HUES6 (cell line): Measurements from ENCODE around the gene PPM1A.

ENCODE experiments used
- H3K27ac ChIP-seq: 2 replicates; pipeline ENCODE4 v1.7.0; 2013; ENCODE audit warnings: low read depth, mild to moderate bottlenecking, low read length, inconsistent platforms
- H3K27me3 ChIP-seq: 2 replicates; pipeline ENCODE4 v1.6.1; 2013; ENCODE audit warnings: low read length; ENCODE audit not compliant: control insufficient read depth, insufficient read depth
- H3K36me3 ChIP-seq: 2 replicates; pipeline ENCODE4 v1.6.1; 2013; ENCODE audit warnings: low read length; ENCODE audit not compliant: control insufficient read depth, insufficient read depth
- H3K4me1 ChIP-seq: 2 replicates; pipeline ENCODE4 v1.6.1; 2013; ENCODE audit warnings: low read length; ENCODE audit not compliant: control insufficient read depth, insufficient read depth
- H3K4me3 ChIP-seq: 2 replicates; pipeline ENCODE4 v1.5.1; 2013; ENCODE audit warnings: low read depth, low read length
- H3K9ac ChIP-seq: one replicate; pipeline ENCODE4 v1.6.1; 2013; ENCODE audit warnings: mild to moderate bottlenecking, low read length
- H3K9me3 ChIP-seq: 2 replicates; pipeline ENCODE4 v1.6.1; 2013; ENCODE audit warnings: low read depth, low read length; ENCODE audit not compliant: control insufficient read depth, insufficient read depth

PPM1A gene

DNA sequence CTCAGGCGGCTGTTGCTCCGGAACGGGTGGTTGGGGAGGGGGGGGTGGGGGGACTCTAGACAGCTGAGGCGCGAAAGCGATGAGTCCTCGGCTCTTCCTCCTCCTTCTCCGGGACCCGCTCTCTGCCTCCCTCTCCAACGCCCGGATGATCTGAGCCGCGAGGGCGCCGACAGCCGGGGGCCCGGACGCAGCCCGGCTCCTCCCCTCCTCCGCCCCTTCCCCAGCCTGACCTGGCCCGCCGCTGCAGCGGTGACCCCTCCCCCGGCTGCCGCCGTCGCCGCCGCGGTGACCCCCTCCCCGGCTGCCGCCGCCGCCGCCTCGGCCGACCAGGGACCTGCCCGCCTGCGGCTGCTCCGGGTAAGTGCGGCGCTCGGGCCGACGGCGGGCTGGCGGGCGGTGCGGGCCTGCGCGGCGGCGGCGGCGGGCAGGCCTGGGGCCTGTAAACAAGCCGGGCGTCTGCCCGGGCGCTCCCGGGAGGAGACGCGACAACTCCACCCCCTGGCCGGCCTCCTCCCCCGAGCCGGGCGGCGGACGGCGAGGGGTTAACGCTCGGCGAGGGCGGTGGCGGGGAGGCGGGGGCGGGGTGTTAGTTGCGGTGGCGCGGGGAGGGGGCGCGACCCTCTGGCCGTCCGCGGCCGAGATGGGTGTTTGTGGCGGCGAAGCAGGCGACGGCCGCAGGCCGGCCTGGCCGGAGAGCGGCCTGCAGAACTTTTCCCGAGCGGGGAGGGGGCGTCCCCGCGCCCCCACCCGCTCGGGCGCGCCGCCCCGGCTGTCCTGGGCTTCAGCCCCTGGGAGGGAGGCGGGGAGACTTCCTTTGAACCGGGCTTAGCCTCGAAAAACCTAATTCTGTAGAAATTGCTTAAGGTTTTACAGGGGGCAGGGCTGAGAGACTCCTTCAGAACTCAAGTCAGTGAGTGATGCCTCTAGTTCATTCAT, 568 bp downstream of the PPM1A start:
- Histone ChIP-seq H3K4me1 (peaks cover 39% of the 10 kb centered on the region), H3K36me3 (no peaks in the 10 kb centered on the region), H3K27ac (peak overlapping the region; percentile 81; the same call in 1 of the 2 replicates), H3K4me3 (peak overlapping the region; percentile 90), H3K9ac (peak overlapping the region; percentile 86), H3K9me3 (no peaks in the 10 kb centered on the region), H3K27me3 (no peaks in the 10 kb centered on the region)

DNA sequence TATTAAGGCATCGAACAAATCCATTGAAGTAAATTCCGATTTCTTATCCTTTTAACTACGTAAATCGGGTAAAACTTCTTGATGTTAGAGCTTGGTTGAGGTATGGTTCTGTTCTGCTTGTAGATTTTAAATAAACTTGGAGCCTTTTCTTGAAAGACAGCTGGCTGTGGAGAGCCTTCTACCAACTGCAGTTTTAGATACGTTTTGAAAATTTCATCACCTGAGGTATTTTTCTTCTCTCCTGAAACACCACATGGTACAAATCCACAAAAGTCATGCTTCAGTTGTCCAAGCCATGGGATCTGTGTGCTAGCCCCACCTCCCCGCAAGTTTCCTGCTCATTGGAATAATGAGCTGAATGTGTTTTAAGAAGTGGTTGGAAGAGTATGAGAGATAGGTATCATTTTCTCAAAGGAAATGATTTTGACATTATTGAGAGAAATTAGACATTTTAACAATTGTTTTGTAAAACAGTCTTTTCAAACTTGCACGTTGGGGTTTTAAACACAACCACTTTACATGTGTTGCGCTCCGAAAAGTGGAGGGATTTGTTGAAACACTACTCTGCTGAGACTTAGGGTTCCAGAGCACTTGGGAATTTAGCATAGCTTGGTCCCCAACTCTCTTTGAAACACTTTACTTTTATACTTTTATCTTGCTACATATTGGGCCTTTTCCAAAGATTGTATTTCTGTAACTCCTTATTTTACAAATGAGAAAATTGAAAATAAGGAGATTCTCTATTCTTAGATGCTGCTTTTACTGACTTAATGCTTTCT, 1.4 kb downstream of the PPM1A start:
- Histone ChIP-seq H3K27me3 (no peaks in the 10 kb centered on the region), H3K9ac (peak overlapping the region; percentile 86), H3K36me3 (no peaks in the 10 kb centered on the region), H3K4me3 (peak overlapping the region; percentile 90), H3K4me1 (peaks cover 34% of the 10 kb centered on the region), H3K9me3 (no peaks in the 10 kb centered on the region), H3K27ac (peak overlapping the region; percentile 81; the same call in 1 of the 2 replicates)

DNA sequence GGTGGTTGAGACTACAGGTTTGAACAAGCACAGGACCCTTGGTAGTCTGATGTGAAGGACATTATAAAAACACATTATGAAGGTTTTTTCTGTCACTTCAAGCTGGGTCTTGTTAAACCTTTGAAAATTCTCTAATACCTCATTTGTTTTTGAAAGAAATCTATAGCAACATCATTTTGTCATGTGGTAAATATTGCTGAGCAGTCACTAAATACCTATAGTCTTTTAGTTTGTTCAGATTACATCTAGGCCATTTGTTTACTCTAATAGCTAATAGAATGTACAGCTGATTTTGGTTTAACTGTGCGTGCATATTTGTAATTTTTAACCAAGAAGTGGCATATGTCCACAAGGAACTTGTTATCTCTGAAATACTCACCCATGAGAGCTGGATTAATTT, 2.9 kb downstream of the PPM1A start:
- peak overlapping the region; percentile 19; the same call in 1 of the 2 replicates for H3K4me3 ChIP-seq
- no peak overlapping the region for H3K27ac ChIP-seq
- H3K9me3 ChIP-seq = no peaks in the 10 kb centered on the region
- no peaks in the 10 kb centered on the region for H3K27me3 ChIP-seq
- no peaks in the 10 kb centered on the region for H3K36me3 ChIP-seq
- H3K9ac ChIP-seq = no peak overlapping the region
- peaks cover 26% of the 10 kb centered on the region; the same call in 1 of the 2 replicates for H3K4me1 ChIP-seq

DNA sequence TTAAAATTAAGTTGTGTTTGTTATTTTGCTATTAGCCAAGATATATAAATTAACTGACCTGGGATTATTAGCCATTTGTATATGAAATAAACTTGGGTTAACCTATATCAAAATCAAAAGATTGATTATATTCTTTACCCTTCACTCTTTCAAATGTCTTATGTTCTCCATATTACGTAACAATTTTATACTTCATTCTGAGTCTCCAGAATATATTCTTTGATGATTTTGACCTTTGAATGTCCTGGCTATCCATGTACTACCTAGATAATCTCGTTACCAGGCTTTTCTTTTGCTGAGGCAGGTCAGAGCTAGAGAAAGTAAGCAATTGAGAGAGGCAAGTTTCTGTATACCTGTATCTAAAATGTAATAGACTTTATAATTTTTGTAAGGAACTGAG, 3.6 kb downstream of the PPM1A start:
- Histone ChIP-seq H3K27me3 (no peaks in the 10 kb centered on the region), H3K4me3 (no peak overlapping the region), H3K9ac (no peak overlapping the region), H3K9me3 (no peaks in the 10 kb centered on the region), H3K4me1 (peaks cover 25% of the 10 kb centered on the region; the same call in 1 of the 2 replicates), H3K27ac (no peak overlapping the region), H3K36me3 (no peaks in the 10 kb centered on the region)

DNA sequence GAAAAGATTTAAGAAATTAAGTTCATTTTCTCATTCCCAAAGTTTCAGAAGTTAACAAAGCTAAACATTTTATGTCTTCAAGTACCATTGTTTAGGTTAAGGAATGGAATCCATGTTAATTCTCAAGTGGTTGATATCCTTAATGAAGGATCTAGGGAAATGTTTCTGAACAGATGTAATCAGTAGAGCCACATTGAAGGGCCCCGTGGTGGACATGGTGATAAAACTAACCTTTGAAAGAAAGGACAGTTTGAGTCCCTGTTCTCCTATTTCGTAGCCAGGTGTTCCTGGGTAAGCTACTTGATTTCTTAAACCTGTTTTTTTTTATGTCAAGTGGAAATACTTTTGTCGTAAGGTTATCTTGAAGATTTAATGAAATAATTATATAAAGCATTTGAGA, 4.6 kb downstream of the PPM1A start:
- no peak overlapping the region for H3K27ac ChIP-seq
- H3K4me3 ChIP-seq = no peak overlapping the region
- H3K27me3 ChIP-seq = no peaks in the 10 kb centered on the region
- no peak overlapping the region for H3K9ac ChIP-seq
- H3K36me3 ChIP-seq = no peaks in the 10 kb centered on the region
- no peaks in the 10 kb centered on the region for H3K9me3 ChIP-seq
- H3K4me1 ChIP-seq = peaks cover 20% of the 10 kb centered on the region; the same call in 1 of the 2 replicates

DNA sequence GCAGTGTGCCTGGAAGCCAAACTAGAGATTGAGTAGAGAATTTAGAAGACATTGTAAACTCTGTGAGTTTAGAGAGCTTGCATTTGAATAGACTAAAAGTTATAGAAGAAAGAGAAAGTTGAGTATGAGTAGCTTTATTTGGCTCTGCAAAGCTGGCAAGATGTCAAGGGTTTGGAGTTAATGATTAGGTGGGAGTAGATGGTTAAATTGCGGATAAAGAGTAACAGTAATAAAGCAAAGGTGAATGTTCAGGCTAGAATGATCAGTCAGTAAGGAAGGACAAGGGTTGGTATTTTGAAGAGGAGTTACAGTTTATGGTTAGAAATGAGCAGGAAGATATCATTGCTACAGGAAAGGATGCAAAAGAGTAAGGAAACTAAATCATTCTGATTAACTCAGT, 5.2 kb downstream of the PPM1A start:
- Histone ChIP-seq H3K27ac (no peak overlapping the region), H3K4me3 (no peak overlapping the region), H3K27me3 (no peaks in the 10 kb centered on the region), H3K9me3 (no peaks in the 10 kb centered on the region), H3K4me1 (peaks cover 20% of the 10 kb centered on the region; the same call in 1 of the 2 replicates), H3K36me3 (no peaks in the 10 kb centered on the region), H3K9ac (no peak overlapping the region)

DNA sequence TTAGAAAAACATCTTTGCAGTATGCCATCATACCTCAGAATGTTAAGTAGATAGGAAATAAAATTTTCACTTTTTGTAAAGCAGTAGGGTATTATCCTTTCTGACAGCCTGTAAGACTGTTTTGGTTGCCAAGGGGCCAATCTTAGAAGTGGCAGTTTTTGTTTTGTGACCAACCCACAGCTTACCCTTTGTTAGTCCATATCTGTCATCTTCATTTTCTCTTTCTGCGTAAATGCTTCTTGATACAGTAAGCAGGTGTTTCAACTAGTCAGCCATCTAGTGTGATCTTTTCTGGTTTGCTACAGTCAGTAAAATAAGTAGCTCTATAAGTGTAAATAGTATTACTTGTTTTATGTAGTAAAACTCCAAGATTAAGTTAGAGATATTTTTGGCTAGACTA, 8.8 kb downstream of the PPM1A start:
- Histone ChIP-seq H3K27me3 (no peaks in the 10 kb centered on the region), H3K9ac (no peak overlapping the region), H3K36me3 (no peaks in the 10 kb centered on the region), H3K4me1 (peaks cover 9% of the 10 kb centered on the region; the same call in 1 of the 2 replicates), H3K4me3 (no peak overlapping the region), H3K27ac (no peak overlapping the region), H3K9me3 (no peaks in the 10 kb centered on the region)

DNA sequence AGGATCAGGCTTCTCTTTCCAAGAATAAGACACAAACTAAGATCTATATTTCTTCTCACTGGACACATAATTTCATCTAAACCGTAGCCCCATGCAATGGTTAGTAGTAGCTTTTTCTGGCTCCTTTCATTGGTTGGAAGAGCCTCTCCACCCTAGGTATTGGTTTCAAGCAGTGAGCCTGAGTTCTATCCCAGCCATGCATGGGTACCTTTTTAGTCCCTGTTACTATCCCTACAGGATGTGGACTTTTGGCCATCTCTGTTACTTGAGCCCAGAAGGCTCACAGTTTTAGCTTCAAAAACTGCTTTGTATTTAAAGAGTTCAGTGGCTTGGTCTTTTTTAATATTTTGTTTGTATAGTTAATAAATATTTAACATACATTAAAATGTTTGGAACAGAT, 16.1 kb downstream of the PPM1A start:
- H3K27me3 ChIP-seq = no peaks in the 10 kb centered on the region
- no peak overlapping the region for H3K27ac ChIP-seq
- H3K4me1 ChIP-seq = 0 out of 2 replicates have a peak, but pooled peaks cover 5% of the 10 kb centered on the region
- H3K4me3 ChIP-seq = no peak overlapping the region
- H3K9me3 ChIP-seq = peaks cover 6% of the 10 kb centered on the region; the same call in 1 of the 2 replicates
- no peaks in the 10 kb centered on the region for H3K36me3 ChIP-seq
- no peak overlapping the region for H3K9ac ChIP-seq

DNA sequence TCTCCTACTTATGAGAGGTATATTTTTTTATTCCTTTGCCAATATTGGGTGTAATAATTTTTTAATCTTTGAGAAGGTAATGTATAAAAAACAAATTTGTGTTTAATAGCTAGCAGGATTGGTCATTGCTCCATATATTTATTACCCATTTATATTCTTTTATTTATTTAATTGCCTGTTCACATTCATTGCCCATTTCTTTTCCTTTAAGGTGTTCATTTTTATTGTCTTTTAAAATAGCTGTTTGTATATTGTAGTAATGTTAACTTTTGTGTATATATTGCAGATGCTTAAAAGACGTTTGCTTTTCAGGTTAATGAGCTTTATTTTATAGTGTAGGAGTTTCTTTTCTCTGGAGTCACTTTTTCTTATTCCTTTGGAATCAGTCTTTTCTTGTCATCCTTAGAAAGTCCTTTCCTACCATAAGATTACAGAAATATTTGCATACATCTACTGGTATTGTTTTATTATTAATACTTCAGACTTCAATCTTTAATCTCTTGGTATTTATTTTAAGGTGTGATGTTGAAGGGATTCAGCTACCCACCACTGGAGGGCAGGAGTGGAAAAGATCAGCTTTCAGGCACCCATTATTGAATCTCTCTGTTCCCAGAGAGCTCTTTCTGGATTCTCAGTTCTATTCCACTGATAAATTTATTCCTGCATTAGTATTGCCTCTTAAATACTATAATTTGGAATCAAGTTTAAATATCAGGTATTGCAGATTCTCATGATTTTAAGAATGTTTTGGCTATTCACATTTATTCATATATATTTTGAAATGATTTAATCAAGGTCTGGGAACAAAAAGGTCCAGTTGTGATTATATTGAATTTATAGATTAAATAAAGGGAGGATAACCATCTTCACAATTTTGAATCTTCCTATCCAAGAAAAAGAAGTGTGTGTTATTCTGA, 17.3 kb downstream of the PPM1A start:
- no peak overlapping the region for H3K27ac ChIP-seq
- no peaks in the 10 kb centered on the region for H3K36me3 ChIP-seq
- peaks cover 6% of the 10 kb centered on the region; the same call in 1 of the 2 replicates for H3K9me3 ChIP-seq
- peaks cover 7% of the 10 kb centered on the region; the same call in 1 of the 2 replicates for H3K4me1 ChIP-seq
- no peaks in the 10 kb centered on the region for H3K27me3 ChIP-seq
- H3K9ac ChIP-seq = no peak overlapping the region
- H3K4me3 ChIP-seq = no peak overlapping the region

DNA sequence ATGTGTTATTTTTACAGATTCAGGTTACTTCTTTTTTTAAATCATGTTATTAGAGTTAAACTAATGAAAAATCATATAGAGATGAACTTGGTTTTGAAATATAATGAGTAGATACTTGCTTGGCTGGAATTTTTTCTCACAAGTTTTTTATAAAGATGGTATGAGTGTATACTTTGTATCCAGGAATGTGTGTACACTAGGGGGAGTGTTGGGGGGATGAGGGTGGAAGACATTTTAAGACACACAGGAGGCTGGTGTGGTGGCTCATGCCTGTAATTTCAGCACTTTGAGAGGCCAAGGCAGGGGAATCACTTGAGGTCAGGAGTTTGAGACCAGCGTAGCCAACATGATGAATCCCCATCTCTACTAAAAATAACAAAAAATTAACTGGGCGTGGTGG, 23.2 kb downstream of the PPM1A start:
- peaks cover 35% of the 10 kb centered on the region for H3K4me1 ChIP-seq
- no peak overlapping the region for H3K27ac ChIP-seq
- no peaks in the 10 kb centered on the region for H3K27me3 ChIP-seq

More for the DNA sequence above, 23.2 kb downstream of the PPM1A start:
- no peaks in the 10 kb centered on the region for H3K36me3 ChIP-seq
- no peak overlapping the region for H3K4me3 ChIP-seq
- H3K9ac ChIP-seq = no peak overlapping the region
- H3K9me3 ChIP-seq = no peaks in the 10 kb centered on the region
